ENCODE measurements around the gene KCNJ18.

DNA sequence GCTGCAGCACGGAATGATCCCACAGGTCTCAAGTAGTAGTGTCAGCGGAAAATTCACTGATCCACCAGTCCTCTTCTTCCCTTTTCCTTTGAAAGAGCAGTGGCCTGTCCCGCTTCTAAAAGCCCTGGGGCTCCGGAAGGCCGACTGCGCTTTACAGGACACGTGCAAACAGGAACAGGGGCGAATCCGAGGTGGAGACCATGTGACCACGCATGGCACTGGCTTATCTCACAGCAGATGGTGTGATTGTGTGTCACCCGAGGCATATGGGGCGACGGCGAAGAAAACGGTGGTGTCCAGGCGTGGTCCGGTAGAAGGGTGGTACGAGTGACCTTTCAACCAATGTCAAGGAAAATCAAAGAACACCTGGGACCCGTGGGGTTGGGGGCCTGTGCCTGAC is 12.0 kb upstream of the KCNJ18 start:
- TF ChIP-seq, protein P1, sequence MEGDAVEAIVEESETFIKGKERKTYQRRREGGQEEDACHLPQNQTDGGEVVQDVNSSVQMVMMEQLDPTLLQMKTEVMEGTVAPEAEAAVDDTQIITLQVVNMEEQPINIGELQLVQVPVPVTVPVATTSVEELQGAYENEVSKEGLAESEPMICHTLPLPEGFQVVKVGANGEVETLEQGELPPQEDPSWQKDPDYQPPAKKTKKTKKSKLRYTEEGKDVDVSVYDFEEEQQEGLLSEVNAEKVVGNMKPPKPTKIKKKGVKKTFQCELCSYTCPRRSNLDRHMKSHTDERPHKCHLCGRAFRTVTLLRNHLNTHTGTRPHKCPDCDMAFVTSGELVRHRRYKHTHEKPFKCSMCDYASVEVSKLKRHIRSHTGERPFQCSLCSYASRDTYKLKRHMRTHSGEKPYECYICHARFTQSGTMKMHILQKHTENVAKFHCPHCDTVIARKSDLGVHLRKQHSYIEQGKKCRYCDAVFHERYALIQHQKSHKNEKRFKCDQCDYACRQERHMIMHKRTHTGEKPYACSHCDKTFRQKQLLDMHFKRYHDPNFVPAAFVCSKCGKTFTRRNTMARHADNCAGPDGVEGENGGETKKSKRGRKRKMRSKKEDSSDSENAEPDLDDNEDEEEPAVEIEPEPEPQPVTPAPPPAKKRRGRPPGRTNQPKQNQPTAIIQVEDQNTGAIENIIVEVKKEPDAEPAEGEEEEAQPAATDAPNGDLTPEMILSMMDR (IDR thresholded peaks at IDR 0.05; ENCODE audit: poor library complexity): no peak
- no peak for TF ChIP-seq EZH2 (IDR thresholded peaks at IDR 0.05; ENCODE audit: borderline replicate concordance)
